ENCODE results near the gene FAM184A.

DNA sequence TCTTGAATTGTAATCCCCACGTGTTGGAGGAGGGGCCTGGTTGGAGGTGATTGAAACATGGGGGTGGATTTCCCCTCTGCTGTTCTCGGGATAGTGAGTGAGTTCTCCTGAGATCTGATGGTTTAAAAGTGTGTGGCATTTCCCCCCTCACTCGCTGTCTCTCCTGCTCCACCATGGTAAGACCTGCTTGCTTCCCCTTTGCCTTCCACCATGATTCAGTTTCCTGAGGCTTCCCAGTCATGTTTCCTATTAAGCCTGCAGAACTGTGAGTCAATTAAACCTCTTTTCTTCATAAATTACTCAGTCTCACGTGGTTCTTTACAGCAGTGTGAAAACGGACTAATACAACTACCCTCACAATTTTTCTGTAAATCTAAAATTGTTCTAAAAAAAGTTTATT, 26.8 kb upstream of the FAM184A start:
- TF ChIP-seq POLR2A (IDR thresholded peaks at IDR 0.05; ENCODE audit: low read depth, low read length) (no peak), POLR2AphosphoS5 (IDR thresholded peaks at IDR 0.05; ENCODE audit: low read depth, low read length) (no peak), TAF1 (IDR thresholded peaks at IDR 0.05; ENCODE audit: borderline replicate concordance, low read depth, low read length) (no peak)

Measured in GM12892 (cell line).